Effector memory CD8-positive, alpha-beta T cell (primary cell): ENCODE data around the gene SAMD11.

ENCODE experiments used
- ATAC-seq: fragments of 150-1000 bp; cut with Tn5 transposase; replicated peaks from 2 replicates; pipeline ENCODE4 v1.10.0; 2021; ENCODE audit warnings: mild to moderate bottlenecking, moderate library complexity
- DNase-seq, 3 experiments: peaks; one replicate each; pipeline ENCODE4 v3.0.0; 2021
- H3K27ac Mint-ChIP-seq, 2 donors: one replicate each; pipeline ENCODE4 v1.8.0; 2022; ENCODE audit warnings: mild to moderate bottlenecking in 2 of 2, mixed read lengths in 2 of 2, moderate library complexity in 2 of 2
- H3K27me3 Mint-ChIP-seq, 2 donors: one replicate each; pipeline ENCODE4 v1.8.0; 2022; ENCODE audit warnings: mixed read lengths in 2 of 2
- H3K36me3 Mint-ChIP-seq: one replicate; pipeline ENCODE4 v1.8.0; 2022; ENCODE audit warnings: mild to moderate bottlenecking, moderate library complexity, mixed read lengths; ENCODE audit not compliant: insufficient read depth
- H3K4me1 Mint-ChIP-seq, 2 donors: one replicate each; pipeline ENCODE4 v1.8.0; 2022; ENCODE audit warnings: low read depth in 2 of 2, mixed read lengths in 2 of 2
- H3K4me3 Mint-ChIP-seq, 2 donors: one replicate each; pipeline ENCODE4 v1.8.0; 2022; ENCODE audit warnings: mild to moderate bottlenecking in 2 of 2, mixed read lengths in 2 of 2, moderate library complexity in 2 of 2
- H3K9me3 Mint-ChIP-seq, 2 donors: one replicate each; pipeline ENCODE4 v1.8.0; 2022; ENCODE audit warnings: mixed read lengths in 2 of 2

Gene SAMD11

GRCh38 chr1:899636-900317 lies 23.9 kb upstream of the SAMD11 start:
- Mint-ChIP-seq H3K4me3 (no peak overlapping the region), H3K27me3 (peaks cover 42 to 55% of the 10 kb centered on the region in 2 donors), H3K9me3 (no peaks in the 10 kb centered on the region), H3K27ac (no peak overlapping the region), H3K36me3 (peaks cover 3% of the 10 kb centered on the region), H3K4me1 (peaks cover 10 to 12% of the 10 kb centered on the region in 2 donors)
- ATAC-seq = no peak
- no peak for DNase-seq

GRCh38 chr1:901108-901859 lies 22.4 kb upstream of the SAMD11 start:
- Mint-ChIP-seq H3K4me3 (no peak overlapping the region), H3K27ac (no peak overlapping the region), H3K4me1 (peaks cover 10 to 13% of the 10 kb centered on the region in 2 donors), H3K9me3 (no peaks in the 10 kb centered on the region), H3K36me3 (peaks cover 8% of the 10 kb centered on the region), H3K27me3 (peaks cover 33 to 57% of the 10 kb centered on the region in 2 donors)
- no peak for ATAC-seq
- peak in 1 of 3 experiments; percentile 0 for DNase-seq

GRCh38 chr1:902802-903201 lies 20.9 kb upstream of the SAMD11 start:
- no peak for ATAC-seq
- peaks cover 10 to 13% of the 10 kb centered on the region in 2 donors for H3K4me1 Mint-ChIP-seq
- H3K27ac Mint-ChIP-seq = no peak overlapping the region
- H3K27me3 Mint-ChIP-seq = peaks cover 24 to 58% of the 10 kb centered on the region in 2 donors
- peak in 1 of 3 experiments; percentile 0 for DNase-seq
- H3K9me3 Mint-ChIP-seq = no peaks in the 10 kb centered on the region
- peaks cover 11% of the 10 kb centered on the region for H3K36me3 Mint-ChIP-seq
- H3K4me3 Mint-ChIP-seq = no peak overlapping the region

- ATAC-seq (no peak), DNase-seq (peak in 1 of 3 experiments; percentile 0)
- peaks cover 11% of the 10 kb centered on the region for H3K36me3 Mint-ChIP-seq
- peaks cover 19 to 58% of the 10 kb centered on the region in 2 donors for H3K27me3 Mint-ChIP-seq
- H3K9me3 Mint-ChIP-seq = no peaks in the 10 kb centered on the region
- H3K27ac Mint-ChIP-seq = no peak overlapping the region
- peaks cover 5 to 9% of the 10 kb centered on the region in 2 donors for H3K4me1 Mint-ChIP-seq
- H3K4me3 Mint-ChIP-seq = peak overlapping the region; percentile 47 to 57
Measured at GRCh38 chr1:903305-903704, 20.4 kb upstream of the SAMD11 start.

GRCh38 chr1:903721-904271 lies 19.9 kb upstream of the SAMD11 start:
- peaks cover 14 to 57% of the 10 kb centered on the region in 2 donors for H3K27me3 Mint-ChIP-seq
- peak overlapping the region; percentile 47 to 57 for H3K4me3 Mint-ChIP-seq

GRCh38 chr1:904310-904950 lies 19.3 kb upstream of the SAMD11 start:
- peak overlapping the region; percentile 44 to 77 for H3K27ac Mint-ChIP-seq
- ATAC-seq (peak; percentile 95), DNase-seq (peak; percentile 82 to 89 (median 86))
- H3K36me3 Mint-ChIP-seq = peaks cover 11% of the 10 kb centered on the region
- peaks cover 0 to 5% of the 10 kb centered on the region in 2 donors for H3K4me1 Mint-ChIP-seq
- H3K4me3 Mint-ChIP-seq = peak overlapping the region; percentile 71 to 79
- no peaks in the 10 kb centered on the region for H3K9me3 Mint-ChIP-seq
- peaks cover 14 to 57% of the 10 kb centered on the region in 2 donors for H3K27me3 Mint-ChIP-seq

More at GRCh38 chr1:903721-904271, 19.9 kb upstream of the SAMD11 start:
- peak in 1 of 3 experiments; percentile 0 for DNase-seq
- no peaks in the 10 kb centered on the region for H3K9me3 Mint-ChIP-seq
- no peak for ATAC-seq
- peaks cover 11% of the 10 kb centered on the region for H3K36me3 Mint-ChIP-seq
- H3K27ac Mint-ChIP-seq = no peak overlapping the region
- H3K4me1 Mint-ChIP-seq = peaks cover 0 to 5% of the 10 kb centered on the region in 2 donors

GRCh38 chr1:905071-905749 lies 18.5 kb upstream of the SAMD11 start:
- H3K27ac Mint-ChIP-seq = peak overlapping the region in 1 of 2 donors; percentile 77
- H3K4me3 Mint-ChIP-seq = peak overlapping the region; percentile 71 to 79
- no peaks in the 10 kb centered on the region for H3K9me3 Mint-ChIP-seq
- ATAC-seq (peak; percentile 5), DNase-seq (no peak)
- peaks cover 11% of the 10 kb centered on the region for H3K36me3 Mint-ChIP-seq
- H3K27me3 Mint-ChIP-seq = peaks cover 14 to 54% of the 10 kb centered on the region in 2 donors
- peaks cover 0 to 5% of the 10 kb centered on the region in 2 donors for H3K4me1 Mint-ChIP-seq

GRCh38 chr1:905811-906599 lies 17.7 kb upstream of the SAMD11 start:
- peaks cover 0 to 5% of the 10 kb centered on the region in 2 donors for H3K4me1 Mint-ChIP-seq
- no peak overlapping the region for H3K27ac Mint-ChIP-seq
- no peaks in the 10 kb centered on the region for H3K9me3 Mint-ChIP-seq
- H3K36me3 Mint-ChIP-seq = peaks cover 11% of the 10 kb centered on the region
- peaks cover 14 to 54% of the 10 kb centered on the region in 2 donors for H3K27me3 Mint-ChIP-seq
- peak overlapping the region; percentile 22 to 61 for H3K4me3 Mint-ChIP-seq
- ATAC-seq (no peak), DNase-seq (no peak)

- ATAC-seq (no peak), DNase-seq (no peak)
- peaks cover 3 to 5% of the 10 kb centered on the region in 2 donors for H3K4me1 Mint-ChIP-seq
- peak overlapping the region; percentile 22 to 61 for H3K4me3 Mint-ChIP-seq
- H3K36me3 Mint-ChIP-seq = peaks cover 8% of the 10 kb centered on the region
- peaks cover 17 to 56% of the 10 kb centered on the region in 2 donors for H3K27me3 Mint-ChIP-seq
- no peak overlapping the region for H3K27ac Mint-ChIP-seq
- H3K9me3 Mint-ChIP-seq = no peaks in the 10 kb centered on the region
Measured at GRCh38 chr1:906600-907420, 16.9 kb upstream of the SAMD11 start.

GRCh38 chr1:907611-908451 lies 15.9 kb upstream of the SAMD11 start:
- ATAC-seq = no peak
- Mint-ChIP-seq H3K4me1 (peaks cover 5 to 6% of the 10 kb centered on the region in 2 donors), H3K27ac (no peak overlapping the region), H3K36me3 (peaks cover 8% of the 10 kb centered on the region), H3K9me3 (no peaks in the 10 kb centered on the region), H3K27me3 (peaks cover 24 to 67% of the 10 kb centered on the region in 2 donors), H3K4me3 (no peak overlapping the region)
- DNase-seq = no peak

- no peak for DNase-seq
Measured at GRCh38 chr1:908661-909060, 15.1 kb upstream of the SAMD11 start.

More at GRCh38 chr1:908661-909060, 15.1 kb upstream of the SAMD11 start:
- no peak overlapping the region for H3K4me3 Mint-ChIP-seq
- H3K9me3 Mint-ChIP-seq = no peaks in the 10 kb centered on the region
- peaks cover 5 to 6% of the 10 kb centered on the region in 2 donors for H3K4me1 Mint-ChIP-seq
- no peak overlapping the region for H3K27ac Mint-ChIP-seq
- peaks cover 8% of the 10 kb centered on the region for H3K36me3 Mint-ChIP-seq
- H3K27me3 Mint-ChIP-seq = peaks cover 26 to 75% of the 10 kb centered on the region in 2 donors
- ATAC-seq = no peak
